Endothelial cell of umbilical vein (primary cell): Measurements from ENCODE around the gene MMS22L. TPM values are rescaled to one million over a fixed set of nuclear protein-coding genes. Genes with fewer than 3 reads are reported as not detected.

Experiments used
- BruUV-seq: library from RNA; stranded (reverse); fragments of 400-500 nt; replicated peaks from 2 replicates; lab custom pipeline; 2021; lab: Mats Ljungman, UMichigan
- CTCF ChIA-PET: fragments of 300-600, 350-600 bp; sonication (Branson Sonifier 250); formaldehyde crosslinking; loops from one replicate; lab custom pipeline; 2021; ENCODE audit warnings: antibody characterized with exemption, inconsistent platforms; lab: Charles Lee
- POLR2A ChIA-PET: fragments of 300-600, 350-600 bp; sonication (Branson Sonifier 250); formaldehyde crosslinking; loops from one replicate; lab custom pipeline; 2021; ENCODE audit warnings: antibody characterized with exemption, inconsistent platforms; lab: Charles Lee
- DNase-seq: peaks from one replicate; pipeline ENCODE4 v3.0.0-alpha.2; 2011; ENCODE audit warnings: low read depth, low spot score
- FAIRE-seq: peaks from 2 replicates; lab custom pipeline; 2011; peaks lifted over from hg19 to GRCh38; lab: Jason Lieb, UNC
- H2AFZ ChIP-seq: 2 replicates; pipeline ENCODE4 v1.6.0; 2012; ENCODE audit warnings: low read depth, low read length, control low read depth, inconsistent platforms
- H3K27ac ChIP-seq: 2 replicates; pipeline ENCODE4 v1.5.1; 2011; ENCODE audit warnings: low read depth, mild to moderate bottlenecking, control low read depth, low read length, moderate library complexity; ENCODE audit not compliant: insufficient read depth
- H3K27me3 ChIP-seq, 2 experiments: 2 replicates each; pipeline versions ENCODE4 v1.6.0 to v1.6.1; 2011; ENCODE audit warnings: low read length in 2 of 2, mixed read lengths in 1 of 2; ENCODE audit not compliant: control insufficient read depth in 2 of 2, insufficient read depth in 2 of 2
- H3K36me3 ChIP-seq, 2 experiments: 2 replicates in 1 of 2; 3 replicates in 1 of 2; pipeline ENCODE4 v1.5.1; 2011; ENCODE audit warnings: low read length in 2 of 2, mild to moderate bottlenecking in 1 of 2, moderate library complexity in 1 of 2; ENCODE audit not compliant: control insufficient read depth in 2 of 2, insufficient read depth in 2 of 2; ENCODE audit errors: extremely low read depth in 1 of 2
- H3K4me1 ChIP-seq: 3 replicates; pipeline ENCODE4 v1.5.1; 2011; ENCODE audit warnings: mild to moderate bottlenecking, low read length; ENCODE audit not compliant: control insufficient read depth, insufficient read depth; ENCODE audit errors: extremely low read depth
- H3K4me2 ChIP-seq: 2 replicates; pipeline ENCODE4 v1.6.1; 2011; ENCODE audit warnings: low read length, control low read depth, mixed read lengths; ENCODE audit not compliant: insufficient read depth
- H3K4me3 ChIP-seq, 3 experiments: fragments of 200-600 bp in 1 of 3; sonication (generic), shearing (Covaris generic) in 1 of 3; replicated peaks in 1 of 3; 2 replicates each; pipeline ENCODE4 v1.5.1; 2011 to 2016; ENCODE audit warnings: control low read depth in 3 of 3, low read length in 3 of 3, mild to moderate bottlenecking in 2 of 3, inconsistent platforms in 1 of 3, low read depth in 1 of 3, moderate library complexity in 1 of 3; ENCODE audit not compliant: insufficient read depth in 1 of 3
- H3K79me2 ChIP-seq: 2 replicates; pipeline ENCODE4 v1.6.0; 2012; ENCODE audit warnings: low read length, inconsistent platforms; ENCODE audit not compliant: control insufficient read depth, insufficient read depth
- H3K9ac ChIP-seq: replicated peaks from 2 replicates; pipeline ENCODE3; 2011; ENCODE audit warnings: low read length, control low read depth; ENCODE audit not compliant: insufficient read depth; ENCODE audit errors: extremely low read depth
- H3K9me1 ChIP-seq: replicated peaks from 3 replicates; pipeline ENCODE4 v1.6.0; 2011; ENCODE audit warnings: mild to moderate bottlenecking, low read length; ENCODE audit not compliant: control insufficient read depth, insufficient read depth; ENCODE audit errors: extremely low read depth
- H3K9me3 ChIP-seq: replicated peaks from 2 replicates; pipeline ENCODE4 v1.5.1; 2012; ENCODE audit warnings: low read length, inconsistent platforms; ENCODE audit not compliant: control insufficient read depth, insufficient read depth
- H4K20me1 ChIP-seq: replicated peaks from 2 replicates; pipeline ENCODE3; 2011; ENCODE audit warnings: mild to moderate bottlenecking, low read length; ENCODE audit not compliant: control insufficient read depth, insufficient read depth; ENCODE audit errors: extremely low read depth
- JUN ChIP-seq: IDR thresholded peaks from 2 replicates; pipeline ENCODE4 v1.6.1; 2011; ENCODE audit warnings: borderline replicate concordance, low read depth; ENCODE audit not compliant: insufficient read length, insufficient read depth
- MYC ChIP-seq: IDR thresholded peaks from one replicate; pipeline ENCODE4 v1.6.1; 2011; ENCODE audit warnings: mild to moderate bottlenecking, low read depth, low read length
- POLR2A ChIP-seq: IDR thresholded peaks from 2 replicates; pipeline ENCODE4 v1.6.1; 2012; ENCODE audit warnings: low read depth, mild to moderate bottlenecking, control low read depth, low read length
- POLR2AphosphoS5 ChIP-seq: IDR thresholded peaks from 2 replicates; pipeline ENCODE4 v1.6.1; 2012; ENCODE audit warnings: low read depth, mild to moderate bottlenecking, control low read depth, low read length, moderate library complexity; ENCODE audit not compliant: insufficient read depth
- dilution Hi-C: fragments of 300-500 bp; cut with MboI; formaldehyde crosslinking; loops from one replicate; pipeline ENCODE4 v1.15.0; 2019; ENCODE audit warnings: low sequenced_read_pairs; ENCODE audit not compliant: extremely low pct_ligation_motif_present
- intact Hi-C: fragments of 100-400 bp; cut with micrococcal nuclease; formaldehyde crosslinking; loops from one replicate; pipeline ENCODE4 v1.10.0; 2022
- polyA plus RNA-seq, 4 experiments: library from polyadenylated mRNA; depleted of rRNA in 3 of 4; stranded (reverse) in 3 of 4; unstranded in 1 of 4; fragments of >200 nt; gene quantifications; 2 replicates each; pipeline versions ENCODE4 v1.2.1 to v1.2.3, GENCODE V29; 2011 to 2012; ENCODE audit warnings: missing spikeins in 1 of 4
- total RNA-seq: library from RNA; stranded (reverse); gene quantifications from 2 replicates; pipeline ENCODE4 v1.2.3, GENCODE V29; 2021

MMS22L gene
- total and polyA plus RNA-seq, 2 donors (not counting 3 experiments of a cell fraction or from before 2014, with no cell fraction given) = 5.5 to 19.3 TPM

DNA sequence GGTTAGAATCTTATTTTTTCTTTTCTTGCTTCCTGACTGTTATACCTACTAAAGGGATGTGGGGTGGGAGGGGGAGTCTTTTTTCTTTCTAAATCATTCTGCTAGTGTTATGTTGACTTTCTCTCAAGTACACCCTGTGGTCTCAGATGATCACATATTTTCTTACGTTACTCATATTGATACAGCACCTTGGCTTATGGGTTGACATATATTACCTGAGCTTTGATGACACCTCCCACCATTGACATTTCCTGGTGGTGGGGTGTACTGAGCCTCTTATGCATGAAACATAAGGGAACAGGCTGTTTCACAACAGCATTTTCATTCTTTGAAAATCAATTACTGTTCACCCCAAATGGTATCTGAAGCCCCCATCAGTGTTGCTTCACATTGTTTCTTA lies 169.8 kb downstream of the MMS22L start:
- BruUV-seq = no TSS peak

GRCh38 chr6:97111243-97111642 lies 171.8 kb downstream of the MMS22L start:
- Histone ChIP-seq H3K79me2 (no peaks in the 10 kb centered on the region), H3K4me2 (no peak overlapping the region), H3K36me3 (no peaks in the 10 kb centered on the region), H4K20me1 (no peaks in the 10 kb centered on the region), H2AFZ (no peak overlapping the region), H3K9ac (no peak overlapping the region), H3K9me3 (no peaks in the 10 kb centered on the region), H3K27ac (no peak overlapping the region), H3K9me1 (no peaks in the 10 kb centered on the region), H3K27me3 (peaks cover 0 to 12% of the 10 kb centered on the region in 2 experiments), H3K4me1 (no peaks in the 10 kb centered on the region), H3K4me3 (no peak overlapping the region)
- BruUV-seq = no TSS peak
- intact Hi-C loops = no loop called here
- dilution Hi-C loops = no loop called here
- TF ChIP-seq POLR2AphosphoS5 (no peak), MYC (no peak), JUN (no peak)
- FAIRE-seq (no peak), DNase-seq (no peak)
- ChIA-PET CTCF (no interaction called here), POLR2A (no interaction called here)

More for the DNA sequence above, 169.8 kb downstream of the MMS22L start:
- CTCF ChIA-PET = no interaction called here
- Histone ChIP-seq H3K79me2 (no peaks in the 10 kb centered on the region), H3K9ac (no peak overlapping the region), H3K9me1 (no peaks in the 10 kb centered on the region), H3K27me3 (peaks cover 0 to 8% of the 10 kb centered on the region in 2 experiments), H3K4me3 (no peak overlapping the region), H4K20me1 (no peaks in the 10 kb centered on the region), H3K36me3 (no peaks in the 10 kb centered on the region), H3K9me3 (no peaks in the 10 kb centered on the region), H3K4me2 (no peak overlapping the region), H3K27ac (no peak overlapping the region), H3K4me1 (no peaks in the 10 kb centered on the region), H2AFZ (no peak overlapping the region)
- intact Hi-C loops = no loop called here
- no peak for TF ChIP-seq POLR2A
- FAIRE-seq = no peak
- no peak for DNase-seq
- dilution Hi-C loops = no loop called here
- POLR2A ChIA-PET = no interaction called here
